HG02938 (cell line): Measurements from ENCODE around the gene TLCD4.
"Not testable (repeated sequence)": the region's sequence is repeated elsewhere in the genome, so short reads cannot be mapped to it uniquely, and the experiment has no call there.

Experiments
- ATAC-seq: cut with Tn5 transposase; IDR thresholded peaks from one replicate; pipeline ENCODE4 v1.9.1; 2021; ENCODE audit warnings: mild to moderate bottlenecking, moderate library complexity; ENCODE audit not compliant: unreplicated experiment

TLCD4 gene

DNA sequence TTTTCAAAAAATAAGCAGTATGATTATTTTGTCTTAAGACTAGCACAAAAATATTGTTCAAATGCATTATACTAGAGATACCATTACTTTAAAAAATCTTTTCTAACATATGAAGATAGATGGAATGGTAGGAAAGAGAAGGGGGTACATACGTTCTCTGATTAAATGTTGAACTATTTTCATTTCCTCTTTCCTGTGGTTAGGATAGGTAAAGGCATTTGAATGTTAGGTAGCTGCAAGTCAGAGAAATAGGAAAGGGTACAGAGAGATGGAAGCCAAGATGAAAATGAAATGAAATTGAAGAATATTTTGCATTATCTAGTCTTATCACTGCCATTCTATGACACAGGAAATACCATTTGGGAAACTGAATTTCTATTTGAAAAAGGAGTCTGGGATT, 28.3 kb downstream of the TLCD4 start:
- no peak for ATAC-seq

DNA sequence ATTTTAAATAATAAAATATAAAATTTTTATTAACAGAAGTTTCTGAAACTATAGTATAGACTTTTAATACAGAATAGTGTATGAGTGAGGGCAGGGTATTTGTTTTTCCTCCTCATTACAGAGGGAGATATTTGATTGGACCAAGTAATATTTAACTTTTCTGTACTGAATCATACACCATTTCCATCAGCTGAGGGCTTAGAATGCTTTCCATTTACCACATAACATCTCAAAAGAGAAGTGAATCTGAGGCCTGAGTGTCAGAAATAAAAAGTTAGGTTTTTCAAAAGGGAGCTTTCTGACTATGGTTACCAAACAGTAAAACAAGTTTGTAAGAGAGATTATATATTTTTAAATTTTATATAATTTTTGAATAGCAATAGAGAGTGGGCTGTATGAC, 29.5 kb downstream of the TLCD4 start:
- peak; percentile 80 for ATAC-seq

DNA sequence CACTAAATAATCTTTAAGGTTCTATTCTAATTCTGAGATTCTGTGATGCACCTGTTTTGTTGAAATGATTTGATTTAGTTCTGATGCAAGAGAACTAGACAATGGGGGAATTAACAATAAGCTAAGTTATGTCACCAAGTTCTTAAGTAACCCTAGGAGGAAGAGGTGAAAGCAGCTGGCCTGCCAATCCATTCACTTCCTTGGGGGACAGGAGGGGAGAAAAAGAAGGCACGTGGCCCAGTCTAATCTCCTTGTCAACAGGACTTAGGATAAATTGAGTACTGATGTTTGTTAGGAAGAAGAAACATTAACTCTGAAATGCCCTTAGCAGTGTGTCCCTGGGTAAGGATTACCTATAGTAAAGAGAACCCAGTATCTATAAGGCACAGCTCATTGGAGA, 36.9 kb downstream of the TLCD4 start:
- no peak for ATAC-seq

DNA sequence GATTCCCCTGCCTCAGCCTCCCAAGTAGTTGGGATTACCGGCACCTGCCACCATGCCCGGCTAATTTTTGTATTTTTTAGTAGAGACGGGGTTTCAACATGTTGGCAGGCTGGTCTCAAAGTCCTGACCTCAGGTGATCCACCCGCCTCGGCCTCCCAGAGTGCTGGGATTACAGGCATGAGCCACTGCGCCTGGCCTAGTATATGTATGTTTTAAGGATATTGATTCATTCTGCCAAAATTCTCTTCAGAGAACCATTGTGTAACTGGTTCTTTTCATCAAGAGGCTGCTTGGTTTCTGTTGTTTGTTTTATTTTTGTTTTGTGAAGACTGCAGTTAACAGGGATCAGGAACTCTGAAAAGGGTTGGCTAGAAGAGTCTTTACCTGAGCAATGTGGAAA, 48.4 kb downstream of the TLCD4 start:
- ATAC-seq: not testable (repeated sequence)
